ENCODE results near the gene ARF1.

Gene ARF1

GRCh38 chr1:228050571-228051231 is 31.8 kb upstream of the ARF1 start:
- no peak for DNase-seq

DNA sequence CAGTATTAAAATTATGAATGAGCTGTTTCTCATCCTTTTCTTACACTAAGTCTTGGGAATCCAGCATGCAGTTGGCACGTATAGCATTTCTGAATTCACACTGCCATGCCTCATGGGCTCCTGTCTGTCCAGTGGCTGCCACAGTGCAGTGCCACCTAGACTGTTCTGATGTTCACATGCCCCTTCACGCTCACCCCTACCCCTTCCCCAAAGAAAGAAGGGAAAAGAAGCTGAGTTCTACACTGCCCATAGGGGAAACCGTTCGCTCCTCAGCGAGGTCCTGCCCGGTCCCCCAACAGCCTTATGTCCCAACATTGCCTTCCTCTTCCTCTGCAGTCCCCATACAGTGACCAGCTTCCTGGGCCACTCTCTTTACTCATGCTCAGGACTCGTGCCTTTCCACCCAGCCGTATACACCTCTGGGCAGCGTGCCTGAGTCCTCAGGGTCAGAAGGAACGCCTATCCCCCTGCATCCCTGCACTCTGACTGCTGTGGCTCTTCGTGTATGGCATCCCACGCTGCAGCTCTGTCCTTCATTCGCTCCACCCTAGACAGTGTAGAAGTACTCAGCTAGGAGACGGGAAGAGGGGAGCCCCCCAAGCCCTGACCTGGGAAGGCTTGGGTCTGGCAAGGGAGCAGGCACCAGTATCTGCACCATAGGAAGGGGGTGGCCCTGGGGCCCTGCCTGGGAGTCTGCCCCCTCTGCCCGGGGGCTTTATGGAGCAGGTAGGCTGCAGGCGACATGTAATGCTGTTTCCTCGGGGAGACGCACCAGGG is 24.1 kb upstream of the ARF1 start:
- no peak for DNase-seq

- no peak for DNase-seq
Measured at GRCh38 chr1:228058949-228059633, 23.4 kb upstream of the ARF1 start.

- DNase-seq: no peak
Measured at GRCh38 chr1:228059634-228060457, 22.7 kb upstream of the ARF1 start.

DNA sequence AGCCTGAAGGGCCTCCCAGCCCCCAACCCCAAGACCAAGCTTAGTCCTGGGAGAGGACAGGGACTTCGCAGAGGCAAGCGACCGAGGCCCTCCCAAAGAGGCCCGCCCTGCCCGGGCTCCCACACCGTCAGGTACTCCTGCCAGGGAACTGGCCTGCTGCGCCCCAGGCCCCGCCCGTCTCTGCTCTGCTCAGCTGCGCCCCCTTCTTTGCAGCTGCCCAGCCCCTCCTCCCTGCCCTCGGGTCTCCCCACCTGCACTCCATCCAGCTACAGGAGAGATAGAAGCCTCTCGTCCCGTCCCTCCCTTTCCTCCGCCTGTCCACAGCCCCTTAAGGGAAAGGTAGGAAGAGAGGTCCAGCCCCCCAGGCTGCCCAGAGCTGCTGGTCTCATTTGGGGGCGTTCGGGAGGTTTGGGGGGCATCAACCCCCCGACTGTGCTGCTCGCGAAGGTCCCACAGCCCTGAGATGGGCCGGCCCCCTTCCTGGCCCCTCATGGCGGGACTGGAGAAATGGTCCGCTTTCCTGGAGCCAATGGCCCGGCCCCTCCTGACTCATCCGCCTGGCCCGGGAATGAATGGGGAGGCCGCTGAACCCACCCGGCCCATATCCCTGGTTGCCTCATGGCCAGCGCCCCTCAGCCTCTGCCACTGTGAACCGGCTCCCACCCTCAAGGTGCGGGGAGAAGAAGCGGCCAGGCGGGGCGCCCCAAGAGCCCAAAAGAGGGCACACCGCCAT is 21.9 kb upstream of the ARF1 start:
- no peak for DNase-seq

- no peak for DNase-seq
Measured at GRCh38 chr1:228061411-228062084, 21.0 kb upstream of the ARF1 start.

- no peak for DNase-seq
Measured at GRCh38 chr1:228062085-228062791, 20.3 kb upstream of the ARF1 start.

DNA sequence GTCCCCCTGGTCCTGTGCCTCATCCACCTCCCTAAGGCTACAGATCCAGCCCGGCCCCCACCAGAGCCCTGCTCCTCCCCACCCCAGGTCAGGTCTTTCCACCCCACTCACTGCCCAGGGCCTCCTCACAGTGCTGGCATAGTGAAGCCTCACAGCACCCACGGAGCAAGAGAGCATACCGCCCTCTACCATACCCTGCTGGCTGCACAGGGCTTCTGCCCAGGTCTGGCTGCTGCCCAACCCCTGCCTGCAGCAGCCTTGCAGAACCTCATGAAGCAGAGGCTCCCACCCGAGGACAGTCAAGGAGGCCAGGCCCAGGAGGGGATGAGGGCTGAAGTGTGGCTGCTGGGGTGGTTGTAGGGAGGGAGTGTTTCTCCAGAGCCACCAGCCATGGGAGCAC is 19.7 kb upstream of the ARF1 start:
- no peak for DNase-seq

DNA sequence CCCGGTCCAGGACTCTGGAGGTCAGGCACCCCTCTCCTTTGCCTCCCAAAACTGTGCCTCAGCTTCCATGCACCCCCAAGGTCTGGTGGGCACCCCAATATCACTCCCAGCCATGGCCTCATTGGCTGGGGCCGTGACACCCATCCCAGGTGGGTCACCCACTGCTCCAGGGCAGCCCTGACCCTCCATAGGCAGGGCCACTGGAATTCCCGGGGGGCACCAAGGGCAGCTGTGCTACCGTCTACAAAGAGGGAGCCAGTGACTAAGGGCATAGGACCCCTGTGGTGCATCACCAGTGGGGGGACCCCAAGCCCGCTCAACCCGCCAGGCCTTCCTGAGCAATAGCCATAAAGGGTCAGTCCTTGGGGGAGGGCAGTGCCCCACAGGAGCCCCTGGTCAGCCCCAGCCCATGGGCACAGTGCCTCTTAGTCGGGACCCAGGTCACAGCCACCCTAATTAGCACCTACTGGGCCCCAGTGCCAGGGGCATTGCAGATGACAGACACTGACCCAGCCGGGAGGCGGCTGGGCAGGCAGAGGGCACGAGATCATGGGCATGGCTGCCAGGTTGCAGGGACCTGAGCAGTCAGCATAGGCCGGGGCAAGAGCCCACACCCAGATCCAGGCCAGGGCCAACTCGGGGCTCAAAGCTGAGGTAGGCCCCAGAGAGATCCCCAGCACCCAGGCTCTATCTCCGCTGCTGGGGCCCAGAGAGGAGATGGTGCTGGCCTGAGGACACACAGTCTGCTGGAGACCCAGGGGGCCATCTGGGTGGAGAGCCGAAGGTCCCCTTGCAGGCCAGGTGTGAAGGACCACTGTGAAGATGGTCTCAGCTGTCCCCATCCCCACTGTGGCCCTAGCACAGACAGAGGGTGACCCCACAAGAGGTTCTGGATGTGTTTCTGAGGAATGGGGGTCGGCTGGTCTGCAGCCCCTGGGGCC is 19.0 kb upstream of the ARF1 start:
- no peak for DNase-seq

DNA sequence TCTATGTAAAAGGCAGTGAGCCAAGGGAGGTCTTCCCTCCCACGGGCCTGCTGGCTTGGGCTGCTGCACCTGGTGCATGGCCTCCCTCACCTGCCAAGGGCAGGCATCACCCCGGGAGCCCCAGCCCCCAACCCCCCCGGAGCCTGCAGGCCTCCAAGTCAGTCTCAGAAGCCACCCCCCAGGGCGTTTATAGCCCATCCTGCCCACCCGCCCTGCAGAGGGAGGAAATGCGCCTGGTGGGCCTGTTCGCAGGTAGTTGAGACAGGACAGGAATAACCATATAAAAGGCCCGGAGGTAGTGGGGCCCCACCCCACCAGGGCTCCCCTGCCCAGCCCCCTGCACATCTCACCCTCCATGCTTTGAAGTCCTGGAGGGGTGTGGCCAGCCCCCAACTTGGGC is 18.2 kb upstream of the ARF1 start:
- DNase-seq: no peak

- no peak for DNase-seq
Measured at GRCh38 chr1:228064741-228065542, 17.6 kb upstream of the ARF1 start.

DNA sequence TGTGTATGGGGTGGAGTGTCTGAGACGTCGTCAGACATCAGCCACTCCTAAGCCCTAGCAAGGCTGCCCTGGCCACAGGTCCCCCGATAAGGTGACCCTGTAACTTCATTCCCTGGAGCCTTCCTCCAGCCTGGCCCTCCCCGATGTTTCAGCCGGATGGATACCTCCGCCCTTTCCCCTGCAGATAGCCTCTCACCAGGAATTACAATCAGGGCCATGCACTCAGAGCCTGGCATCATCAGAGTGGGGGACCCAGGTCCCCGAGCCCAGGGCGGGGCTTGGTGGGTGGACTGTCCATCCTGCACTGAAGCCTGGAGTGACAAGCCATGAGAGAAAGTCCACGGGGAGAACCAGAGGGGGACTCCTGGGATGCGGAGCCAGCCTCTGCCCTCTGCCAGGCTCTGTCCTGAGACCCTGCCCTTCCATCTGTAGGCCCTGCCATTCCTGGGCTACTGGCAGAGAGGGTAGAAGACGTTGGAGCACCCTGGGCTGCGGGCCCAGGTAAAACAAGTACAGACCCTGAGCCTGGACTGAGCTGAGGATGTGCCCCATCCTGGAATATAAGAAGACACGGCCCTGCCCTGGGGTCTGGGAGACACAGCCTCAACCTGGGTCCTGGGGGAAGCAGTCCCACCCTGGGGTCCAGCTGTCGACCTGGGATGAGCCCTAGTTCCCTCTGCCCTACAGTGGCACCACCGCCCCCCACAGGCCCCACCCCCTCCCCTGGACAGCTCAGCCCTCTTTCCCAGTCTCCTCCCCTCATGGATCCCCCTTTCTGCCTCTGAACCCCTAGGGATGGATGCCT is 16.8 kb upstream of the ARF1 start:
- DNase-seq: no peak

DNA sequence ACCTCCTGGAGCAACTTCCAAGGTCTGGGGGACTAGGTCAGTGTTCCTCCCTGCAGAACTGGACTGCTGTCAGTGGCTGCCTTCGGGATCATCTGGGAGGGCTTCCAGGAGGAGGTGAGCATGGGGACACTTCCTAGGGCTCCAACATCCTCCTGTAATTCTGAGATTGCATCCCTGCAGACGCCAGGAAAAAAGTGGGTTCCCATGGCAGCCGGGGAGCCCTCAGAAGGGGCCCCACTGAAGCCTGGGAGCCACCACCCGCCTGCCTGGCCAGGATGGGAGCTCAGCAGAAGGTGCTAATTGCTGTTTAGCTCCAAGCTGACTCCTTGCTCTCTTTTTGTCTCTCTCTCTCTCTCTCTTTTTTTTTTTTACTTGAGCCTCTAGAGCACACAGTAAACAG is 16.1 kb upstream of the ARF1 start:
- DNase-seq: no peak

DNA sequence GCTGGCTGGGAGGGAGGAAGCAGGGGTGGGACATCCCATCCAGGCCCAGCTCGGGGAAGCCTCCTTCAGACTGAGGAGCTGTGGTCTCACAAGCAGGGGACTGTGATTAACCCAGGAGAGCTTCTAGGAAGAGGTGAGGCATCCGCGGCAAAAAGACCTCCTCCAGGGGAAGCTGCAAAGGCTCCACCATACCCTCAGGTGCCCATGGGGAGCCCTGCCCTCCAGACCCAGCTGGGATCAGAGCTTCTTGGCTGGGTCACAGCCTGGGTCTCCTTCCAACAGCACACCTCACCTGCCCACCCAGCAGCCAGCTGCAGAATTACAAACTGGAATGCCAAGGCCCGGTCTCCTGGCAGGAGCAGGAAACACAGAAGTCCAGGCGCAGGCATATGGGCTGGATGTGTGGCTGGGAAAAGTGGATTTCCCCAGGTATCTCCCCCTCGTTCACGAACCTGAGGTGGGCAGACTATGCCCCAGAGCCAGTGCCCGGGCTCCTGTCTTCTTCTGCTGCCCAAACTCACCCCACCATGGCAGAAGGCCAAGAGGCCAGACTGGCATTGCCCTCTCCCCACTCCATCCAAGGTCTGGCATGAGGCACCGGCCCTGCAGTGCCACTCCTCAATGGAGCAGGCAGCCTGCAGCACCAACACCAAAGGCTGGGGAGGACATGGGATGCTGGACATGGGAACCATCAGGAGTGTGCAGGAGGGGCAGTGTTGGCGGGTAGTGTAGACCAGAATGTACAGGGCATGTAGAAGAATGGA is 15.4 kb upstream of the ARF1 start:
- DNase-seq: no peak

GRCh38 chr1:228068359-228068758 is 14.1 kb upstream of the ARF1 start:
- no peak for DNase-seq

DNA sequence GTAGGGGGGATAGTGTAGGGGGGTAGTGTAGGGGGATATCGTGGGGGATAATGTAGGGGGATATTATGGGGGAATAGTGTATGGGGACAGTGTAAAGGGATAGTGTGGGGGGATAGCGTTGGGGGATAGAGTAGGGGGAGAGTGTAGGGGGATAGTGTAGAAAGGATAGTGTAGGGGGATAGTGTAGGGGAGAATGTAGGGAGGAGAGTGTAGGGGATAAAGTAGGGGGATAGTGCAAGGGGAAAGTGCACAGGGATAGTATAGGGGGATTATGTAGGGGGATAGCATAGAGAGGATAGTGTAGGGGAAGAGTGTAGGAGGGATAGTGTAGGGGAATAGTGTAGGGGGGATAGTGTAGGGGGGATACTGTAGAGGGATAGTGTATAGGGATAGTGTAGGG is 12.3 kb upstream of the ARF1 start:
- DNase-seq: no peak

- no peak for DNase-seq
Measured at GRCh38 chr1:228070851-228071250, 11.7 kb upstream of the ARF1 start.
